T-helper 2 cell treated with Interferon-gamma antibody and Interleukin-4, amounts not matched to agents 100 ng/mL and 5 ng/mL, for 36 hours (primary cell): ENCODE data around the gene COL4A4. TPM values are rescaled to one million over a fixed set of nuclear protein-coding genes. Genes with fewer than 3 reads are reported as not detected.

Source experiments
- intact Hi-C: fragments of 100-400 bp; cut with micrococcal nuclease; formaldehyde crosslinking; loops from one replicate; pipeline ENCODE4 v1.15.1; 2023
- total RNA-seq: library from RNA; stranded (reverse); gene quantifications from 2 replicates; pipeline ENCODE4 v1.2.3, GENCODE V29; 2022

Gene COL4A4
- total RNA-seq, 1 donor from 2014 or later = 0.11 TPM

GRCh38 chr2:226984750-226985582 lies 179.0 kb downstream of the COL4A4 start:
- intact Hi-C loops = loop anchor here (1.0 to 10.0 kb wide), 6 partner anchors 68 to 1096 kb away; partner anchors contain the start of gene RHBDD1

GRCh38 chr2:226983895-226984749 lies 179.9 kb downstream of the COL4A4 start:
- intact Hi-C loops = loop anchor here (1.0 to 10.0 kb wide), 3 partner anchors 67 to 329 kb away; partner anchors contain the start of gene RHBDD1

- intact Hi-C loops = loop anchor here (5.0 to 10.0 kb wide), 2 partner anchors 65 to 327 kb away; no protein-coding TSS in a partner anchor
Measured at GRCh38 chr2:226981791-226982326, 182.1 kb downstream of the COL4A4 start.

GRCh38 chr2:226979004-226979403 lies 185.0 kb downstream of the COL4A4 start:
- intact Hi-C loops = no loop called here

GRCh38 chr2:226978300-226978699 lies 185.7 kb downstream of the COL4A4 start:
- intact Hi-C loops = no loop called here

GRCh38 chr2:226977775-226978190 lies 186.2 kb downstream of the COL4A4 start:
- intact Hi-C loops = no loop called here

GRCh38 chr2:226973816-226974215 lies 190.2 kb downstream of the COL4A4 start:
- intact Hi-C loops = no loop called here

GRCh38 chr2:226971770-226972169 lies 192.2 kb downstream of the COL4A4 start:
- intact Hi-C loops = no loop called here

GRCh38 chr2:226971084-226971483 lies 192.9 kb downstream of the COL4A4 start:
- intact Hi-C loops = no loop called here

- intact Hi-C loops = no loop called here
Measured at GRCh38 chr2:226970362-226970761, 193.6 kb downstream of the COL4A4 start.

GRCh38 chr2:226969417-226970080 lies 194.5 kb downstream of the COL4A4 start:
- intact Hi-C loops = no loop called here

GRCh38 chr2:226965376-226965775 lies 198.6 kb downstream of the COL4A4 start:
- intact Hi-C loops = no loop called here

- intact Hi-C loops = no loop called here
Measured at GRCh38 chr2:226963528-226963927, 200.5 kb downstream of the COL4A4 start.

GRCh38 chr2:226962176-226962773 lies 201.7 kb downstream of the COL4A4 start:
- intact Hi-C loops = no loop called here

- intact Hi-C loops = no loop called here
Measured at GRCh38 chr2:226959418-226959817, 204.6 kb downstream of the COL4A4 start.

GRCh38 chr2:226956659-226957058 lies 207.3 kb downstream of the COL4A4 start:
- intact Hi-C loops = no loop called here

- intact Hi-C loops = no loop called here
Measured at GRCh38 chr2:226953826-226954225, 210.2 kb downstream of the COL4A4 start.

- intact Hi-C loops = no loop called here
Measured at GRCh38 chr2:226953206-226953605, 210.8 kb downstream of the COL4A4 start.
